WTC11 (cell line): Measurements from ENCODE around the gene SPDYC. TPM values are rescaled to one million over a fixed set of nuclear protein-coding genes. Genes with fewer than 3 reads are reported as not detected.

ENCODE experiments used
- ATAC-seq: fragments of 200-7000 bp; cut with Tn5 transposase; 2 replicates; pipeline ENCODE4 v1.10.0; 2021; ENCODE audit warnings: mild to moderate bottlenecking, moderate library complexity
- CTCF ChIA-PET: fragments of 300-600 bp; sonication (Branson Sonifier 250); formaldehyde crosslinking; loops from one replicate; lab custom pipeline; 2021; ENCODE audit warnings: antibody characterized with exemption; lab: Charles Lee
- POLR2A ChIA-PET: fragments of 350-600 bp; sonication (Branson Sonifier 250); formaldehyde crosslinking; loops from one replicate; lab custom pipeline; 2021; ENCODE audit warnings: antibody characterized with exemption; lab: Charles Lee
- DNase-seq: peaks from one replicate; pipeline ENCODE4 v3.0.0; 2021; ENCODE audit warnings: low spot score
- H3K27ac Mint-ChIP-seq: 2 replicates; pipeline ENCODE4 v1.8.0; 2021; ENCODE audit warnings: mixed read lengths
- H3K27me3 Mint-ChIP-seq: 2 replicates; pipeline ENCODE4 v1.8.0; 2021; ENCODE audit warnings: low read depth, mild to moderate bottlenecking, moderate library complexity, mixed read lengths
- H3K36me3 Mint-ChIP-seq: 2 replicates; pipeline ENCODE4 v1.8.0; 2021; ENCODE audit warnings: mixed read lengths
- H3K4me1 Mint-ChIP-seq: 2 replicates; pipeline ENCODE4 v1.8.0; 2022; ENCODE audit warnings: mixed read lengths
- H3K4me3 Mint-ChIP-seq: 2 replicates; pipeline ENCODE4 v1.8.0; 2021; ENCODE audit warnings: mild to moderate bottlenecking, moderate library complexity, mixed read lengths
- H3K9me3 Mint-ChIP-seq: 2 replicates; pipeline ENCODE4 v1.8.0; 2021; ENCODE audit warnings: mixed read lengths
- AFF4 ChIP-seq: sonication (generic); formaldehyde crosslinking; IDR thresholded peaks from 2 replicates; pipeline ENCODE4 v1.8.1; 2023; ENCODE audit warnings: mild to moderate bottlenecking, missing genetic modification reagents, borderline replicate concordance
- ARID4B ChIP-seq: sonication (generic); formaldehyde crosslinking; IDR thresholded peaks from 2 replicates; pipeline ENCODE4 v1.8.0; 2023; ENCODE audit warnings: missing genetic modification reagents, mild to moderate bottlenecking, borderline replicate concordance
- ATF1 ChIP-seq: sonication (generic); formaldehyde crosslinking; IDR thresholded peaks from 2 replicates; pipeline ENCODE4 v1.8.1; 2023; ENCODE audit warnings: mild to moderate bottlenecking, moderate library complexity, missing genetic modification reagents
- CBFB ChIP-seq: sonication (generic); formaldehyde crosslinking; IDR thresholded peaks from 2 replicates; pipeline ENCODE4 v1.8.1; 2022; ENCODE audit warnings: mild to moderate bottlenecking, low read depth, missing genetic modification reagents
- E2F4 ChIP-seq: sonication (generic); formaldehyde crosslinking; IDR thresholded peaks from 2 replicates; pipeline ENCODE4 v1.8.1; 2022; ENCODE audit warnings: low read depth, mild to moderate bottlenecking, moderate library complexity, missing genetic modification reagents, borderline replicate concordance
- E2F5 ChIP-seq: sonication (generic); formaldehyde crosslinking; IDR thresholded peaks from 2 replicates; pipeline ENCODE4 v1.8.1; 2022; ENCODE audit warnings: mild to moderate bottlenecking, moderate library complexity, missing genetic modification reagents
- HMGXB4 ChIP-seq: sonication (generic); formaldehyde crosslinking; IDR thresholded peaks from 2 replicates; pipeline ENCODE4 v1.8.1; 2023; ENCODE audit warnings: mild to moderate bottlenecking, moderate library complexity, missing genetic modification reagents
- KAT7 ChIP-seq: sonication (generic); formaldehyde crosslinking; IDR thresholded peaks from 2 replicates; pipeline ENCODE4 v1.8.1; 2023; ENCODE audit warnings: missing genetic modification reagents, mild to moderate bottlenecking, borderline replicate concordance
- NFATC4 ChIP-seq: fragments of 250-450 bp; sonication (Bioruptor Pico); IDR thresholded peaks from 2 replicates; pipeline ENCODE4 v1.9.0; 2021; ENCODE audit warnings: mild to moderate bottlenecking
- RELA ChIP-seq: sonication (generic); formaldehyde crosslinking; IDR thresholded peaks from 2 replicates; pipeline ENCODE4 v1.8.1; 2022; ENCODE audit warnings: missing genetic modification reagents, mild to moderate bottlenecking, borderline replicate concordance
- TCF7 ChIP-seq: sonication (generic); formaldehyde crosslinking; IDR thresholded peaks from 2 replicates; pipeline ENCODE4 v1.8.0; 2022; ENCODE audit warnings: mild to moderate bottlenecking, low read depth, missing genetic modification reagents, moderate library complexity
- ZNF121 ChIP-seq: sonication (generic); formaldehyde crosslinking; IDR thresholded peaks from 2 replicates; pipeline ENCODE4 v1.8.0; 2023; ENCODE audit warnings: missing genetic modification reagents
- ZNF219 ChIP-seq: sonication (generic); formaldehyde crosslinking; IDR thresholded peaks from 2 replicates; pipeline ENCODE4 v1.8.0; 2023; ENCODE audit warnings: missing genetic modification reagents, mild to moderate bottlenecking, borderline replicate concordance
- ZNF263 ChIP-seq: sonication (generic); formaldehyde crosslinking; IDR thresholded peaks from 2 replicates; pipeline ENCODE4 v1.8.1; 2022; ENCODE audit warnings: low read depth, mild to moderate bottlenecking, moderate library complexity, missing genetic modification reagents
- total RNA-seq: library from RNA; stranded (reverse); gene quantifications from 3 replicates; pipeline ENCODE4 v1.2.3, GENCODE V29; 2021

SPDYC gene
- total RNA-seq, 1 experiment from 2014 or later = 0.35 TPM

GRCh38 chr11:65213322-65214211, 43.5 kb downstream of the SPDYC start (continued):
- TF ChIP-seq ARID4B (CRISPR knock-in tag) = peak; percentile 61; the same call in 1 of the 2 replicates
- TF ChIP-seq ZNF263 (CRISPR knock-in tag) = 0 out of 2 replicates have a peak, but pooled peaks have one; percentile 12
- TF ChIP-seq E2F5 = 0 out of 2 replicates have a peak, but pooled peaks have one; percentile 19
- peak; percentile 85; the same call in 1 of the 2 replicates for TF ChIP-seq CBFB (CRISPR knock-in tag)
- TF ChIP-seq, all 79 proteins: peak for 20

- H3K27me3 Mint-ChIP-seq = no peaks in the 10 kb centered on the region
- peak overlapping the region; percentile 90 for H3K27ac Mint-ChIP-seq
- ATAC-seq = no peak
- peaks cover 11% of the 10 kb centered on the region for H3K36me3 Mint-ChIP-seq
- peaks cover 44% of the 10 kb centered on the region for H3K4me1 Mint-ChIP-seq
- ChIA-PET POLR2A (interaction anchor here (0.9 kb wide), 1 partner anchor 38 kb away, joined by 4 read pairs; no protein-coding TSS in a partner anchor), CTCF (interaction anchor here (0.6 to 4.8 kb wide), 11 partner anchors 9 to 104 kb away, joined by 3 to 55 read pairs (median 6); partner anchors contain the start of genes CAPN1 and POLA2)
- DNase-seq = no peak
- H3K4me3 Mint-ChIP-seq = peak overlapping the region; percentile 58
- H3K9me3 Mint-ChIP-seq = no peaks in the 10 kb centered on the region
- 0 out of 2 replicates have a peak, but pooled peaks have one; percentile 55 for TF ChIP-seq ZNF121 (CRISPR knock-in tag)
- TF ChIP-seq KAT7 (CRISPR knock-in tag) = no peak
- TF ChIP-seq RELA (CRISPR knock-in tag) = 0 out of 2 replicates have a peak, but pooled peaks have one; percentile 5
These were observed 44.3 kb downstream of the SPDYC start for GRCh38 chr11:65214212-65214845.

- Mint-ChIP-seq H3K36me3 (peaks cover under 1% of the 10 kb centered on the region; the same call in 1 of the 2 replicates), H3K9me3 (no peaks in the 10 kb centered on the region), H3K4me1 (peaks cover 46% of the 10 kb centered on the region), H3K4me3 (peak overlapping the region; percentile 61), H3K27me3 (no peaks in the 10 kb centered on the region), H3K27ac (peak overlapping the region; percentile 71)
- DNase-seq = no peak
- CTCF ChIA-PET = interaction anchor here (1.2 to 4.8 kb wide), 6 partner anchors 9 to 105 kb away, joined by 3 to 55 read pairs (median 9); partner anchors contain the start of gene CAPN1
- POLR2A ChIA-PET = interaction anchor here (0.9 kb wide), 1 partner anchor 39 kb away, joined by 4 read pairs; no protein-coding TSS in a partner anchor
- no peak for ATAC-seq
- TF ChIP-seq NFATC4 (CRISPR knock-in tag) (no peak), KAT7 (CRISPR knock-in tag) (no peak), ATF1 (CRISPR knock-in tag) (no peak), ZNF219 (no peak), AFF4 (CRISPR knock-in tag) (no peak), HMGXB4 (CRISPR knock-in tag) (no peak), TCF7 (no peak), E2F4 (CRISPR knock-in tag) (no peak)
These were observed 45.5 kb downstream of the SPDYC start for GRCh38 chr11:65215441-65216076.
